ENCODE data around the gene EHMT1. TPM values are rescaled to one million over a fixed set of nuclear protein-coding genes. Genes with fewer than 3 reads are reported as not detected.

Gene EHMT1
- total and polyA plus RNA-seq, 2 of the 8 experiments (the other 6 are each of a cell fraction or from before 2014, with no cell fraction given), result 95.7 to 163 TPM

DNA sequence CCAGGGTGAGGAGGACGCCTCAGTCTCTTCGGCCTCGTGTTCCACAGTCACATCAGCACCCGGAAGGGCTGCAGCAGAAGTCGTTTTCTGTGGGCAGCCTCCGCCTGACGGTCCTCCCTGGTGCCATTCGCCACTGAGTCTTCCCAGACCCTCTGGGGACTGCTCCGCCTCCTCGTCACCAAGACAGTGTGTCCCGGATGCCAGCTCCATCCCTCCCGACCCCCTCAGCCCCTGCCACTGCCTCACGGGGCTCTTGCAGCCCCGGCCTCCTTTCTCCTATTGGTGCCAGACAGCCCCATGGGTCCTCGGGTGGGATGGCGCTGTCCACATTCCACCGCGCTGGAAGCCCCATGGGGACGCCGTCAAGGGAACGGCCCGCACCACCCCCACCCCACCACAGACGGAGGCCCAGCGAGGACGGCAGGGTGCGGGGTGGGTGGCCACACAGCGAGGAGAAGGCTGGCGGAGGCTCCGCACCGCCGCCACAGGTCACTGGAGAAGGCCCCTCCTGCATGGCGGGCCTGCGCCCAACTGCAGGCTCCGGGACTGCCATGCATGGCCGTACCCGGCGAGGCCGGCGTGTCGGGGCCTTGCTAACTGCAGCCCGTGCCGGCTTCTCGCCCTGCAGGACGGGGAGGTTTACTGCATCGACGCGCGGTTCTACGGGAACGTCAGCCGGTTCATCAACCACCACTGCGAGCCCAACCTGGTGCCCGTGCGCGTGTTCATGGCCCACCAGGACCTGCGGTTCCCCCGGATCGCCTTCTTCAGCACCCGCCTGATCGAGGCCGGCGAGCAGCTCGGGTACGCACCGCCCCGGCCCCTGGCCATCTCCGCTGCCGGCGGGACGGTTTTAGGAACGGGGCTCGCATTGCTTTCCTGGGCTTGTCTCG is 215.2 kb downstream of the EHMT1 start (continued):
- TF ChIP-seq RNF2 (IDR thresholded peaks at IDR 0.05; ENCODE audit: borderline replicate concordance, low read depth, low read length, missing control alignments, poor library complexity, severe bottlenecking), result no peak
- TF ChIP-seq RAD21 (IDR thresholded peaks at IDR 0.05 in 1 of 2, conservative IDR thresholded peaks at IDR 0.05 in 1 of 2; ENCODE audit: low read depth in 2 of 2, low read length in 2 of 2), result no peak
- TF ChIP-seq, protein P1, sequence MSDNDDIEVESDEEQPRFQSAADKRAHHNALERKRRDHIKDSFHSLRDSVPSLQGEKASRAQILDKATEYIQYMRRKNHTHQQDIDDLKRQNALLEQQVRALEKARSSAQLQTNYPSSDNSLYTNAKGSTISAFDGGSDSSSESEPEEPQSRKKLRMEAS (IDR thresholded peaks at IDR 0.05), result no peak
- TF ChIP-seq ZNF274 (IDR thresholded peaks at IDR 0.05; ENCODE audit: borderline replicate concordance, extremely low read depth, low read length), result no peak
- TF ChIP-seq TAF1 (IDR thresholded peaks at IDR 0.05; ENCODE audit: low read depth, low read length), result no peak
- TF ChIP-seq CHD2 (IDR thresholded peaks at IDR 0.05; ENCODE audit: low read length), result no peak

All from H1 (cell line).